ENCODE measurements around the gene PKP4.

DNA sequence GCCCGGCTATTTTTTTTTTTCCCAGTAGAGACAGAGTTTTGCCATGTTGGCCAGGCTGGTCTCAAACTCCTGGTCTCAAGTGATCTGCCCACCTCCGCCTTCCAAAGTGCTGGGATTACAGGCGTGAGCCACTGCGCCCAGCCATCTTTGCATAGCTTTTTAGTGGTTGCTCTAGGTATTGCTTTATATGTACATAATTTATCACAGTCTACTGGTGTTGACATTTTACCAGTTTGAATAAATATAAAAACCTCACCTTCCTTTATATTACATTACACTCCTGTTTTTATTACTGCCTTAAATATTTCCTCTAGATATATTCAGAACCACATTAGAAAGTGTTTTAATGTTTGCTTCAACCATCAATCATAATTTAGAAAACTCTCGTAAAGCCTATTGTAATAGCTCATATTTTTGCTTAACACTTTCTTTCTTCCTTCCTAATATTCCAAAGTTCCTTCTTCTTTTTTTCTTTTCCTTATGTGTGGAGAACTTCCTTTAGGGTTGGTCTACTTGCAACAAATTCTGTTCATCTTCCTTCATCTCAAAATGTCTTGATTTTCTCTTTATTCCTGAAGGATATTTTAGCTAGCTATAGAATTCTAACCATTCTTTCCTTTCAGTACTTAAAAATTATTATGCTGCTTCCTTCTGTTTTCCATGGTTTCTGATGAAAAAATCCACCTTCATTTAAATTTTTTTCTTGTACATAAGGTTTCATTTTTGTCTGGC, 256.2 kb downstream of the PKP4 start:
- TF ChIP-seq, protein P1, sequence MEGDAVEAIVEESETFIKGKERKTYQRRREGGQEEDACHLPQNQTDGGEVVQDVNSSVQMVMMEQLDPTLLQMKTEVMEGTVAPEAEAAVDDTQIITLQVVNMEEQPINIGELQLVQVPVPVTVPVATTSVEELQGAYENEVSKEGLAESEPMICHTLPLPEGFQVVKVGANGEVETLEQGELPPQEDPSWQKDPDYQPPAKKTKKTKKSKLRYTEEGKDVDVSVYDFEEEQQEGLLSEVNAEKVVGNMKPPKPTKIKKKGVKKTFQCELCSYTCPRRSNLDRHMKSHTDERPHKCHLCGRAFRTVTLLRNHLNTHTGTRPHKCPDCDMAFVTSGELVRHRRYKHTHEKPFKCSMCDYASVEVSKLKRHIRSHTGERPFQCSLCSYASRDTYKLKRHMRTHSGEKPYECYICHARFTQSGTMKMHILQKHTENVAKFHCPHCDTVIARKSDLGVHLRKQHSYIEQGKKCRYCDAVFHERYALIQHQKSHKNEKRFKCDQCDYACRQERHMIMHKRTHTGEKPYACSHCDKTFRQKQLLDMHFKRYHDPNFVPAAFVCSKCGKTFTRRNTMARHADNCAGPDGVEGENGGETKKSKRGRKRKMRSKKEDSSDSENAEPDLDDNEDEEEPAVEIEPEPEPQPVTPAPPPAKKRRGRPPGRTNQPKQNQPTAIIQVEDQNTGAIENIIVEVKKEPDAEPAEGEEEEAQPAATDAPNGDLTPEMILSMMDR (conservative IDR thresholded peaks at IDR 0.05; ENCODE audit: low read depth, low read length): no peak
- TF ChIP-seq EZH2 (IDR thresholded peaks at IDR 0.05; ENCODE audit: borderline replicate concordance, low read depth, low read length, poor library complexity, severe bottlenecking): no peak

Measured in A673 (cell line).